Stomach (tissue), 9 donors: ENCODE measurements around the gene CLIC5. TPM values are rescaled to one million over a fixed set of nuclear protein-coding genes. Genes with fewer than 3 reads are reported as not detected.

ENCODE experiments used
- DNase-seq, 2 donors: peaks; one replicate each; pipeline versions ENCODE4 v3.0.0 to v3.0.0-alpha.2; 2013 to 2019
- H3K27ac ChIP-seq, 5 donors: fragments of 200-600 bp in 4 of 5; sonication (generic) in 4 of 5; one replicate each; pipeline ENCODE4 v1.5.1; 2013 to 2019; ENCODE audit warnings: mild to moderate bottlenecking in 1 of 5, moderate library complexity in 1 of 5
- H3K27me3 ChIP-seq, 3 donors: fragments of 200-600 bp; sonication (generic); one replicate each; pipeline ENCODE4 v1.5.1; 2017 to 2019; ENCODE audit warnings: mixed run types in 1 of 3
- H3K36me3 ChIP-seq, 4 donors: fragments of 200-600 bp; sonication (generic); 1 replicate in 3 of 4; 2 replicates in 1 of 4; pipeline ENCODE4 v1.5.1; 2016 to 2019
- H3K4me1 ChIP-seq, 4 donors: fragments of 200-600 bp; sonication (generic); one replicate each; pipeline ENCODE4 v1.5.1; 2016 to 2019
- H3K4me3 ChIP-seq, 4 donors: fragments of 200-600 bp; sonication (generic) in 3 of 4; one replicate each; pipeline ENCODE4 v1.5.1; 2016 to 2019; ENCODE audit warnings: mild to moderate bottlenecking in 1 of 4
- H3K9me3 ChIP-seq, 4 donors: fragments of 200-600 bp; sonication (generic); one replicate each; pipeline ENCODE4 v1.5.1; 2016 to 2019
- CTCF ChIP-seq, 7 experiments: fragments of 450-650 bp in 4 of 7; fragments of 200-600 bp in 3 of 7; sonication (generic) in 3 of 7; IDR thresholded peaks; one replicate each; pipeline ENCODE4 v1.5.1; 2016 to 2019; ENCODE audit warnings: antibody characterized with exemption in 7 of 7, control low read depth in 2 of 7, mild to moderate bottlenecking in 1 of 7
- EP300 ChIP-seq: sonication (generic); formaldehyde crosslinking; IDR thresholded peaks from one replicate; pipeline ENCODE4 v1.6.1; 2017; ENCODE audit warnings: antibody characterized with exemption
- POLR2A ChIP-seq, 4 donors: fragments of 450-650 bp; IDR thresholded peaks; one replicate each; pipeline ENCODE4 v1.6.1; 2016; ENCODE audit warnings: antibody characterized with exemption in 4 of 4, control low read depth in 2 of 4, mild to moderate bottlenecking in 1 of 4, moderate library complexity in 1 of 4
- POLR2AphosphoS5 ChIP-seq, 3 donors: sonication (generic); formaldehyde crosslinking; IDR thresholded peaks; one replicate each; pipeline ENCODE4 v1.6.1; 2016; ENCODE audit warnings: antibody characterized with exemption in 3 of 3
- WGBS, 5 donors: extraction: QIAGEN DNeasy Blood & Tissue Kit in 3 of 5; methylation state at CpG; one replicate each; pipeline versions ENCODE4 v1.1.5 to v1.1.7; 2013 to 2018; 5-methylcytosine and 5-hydroxymethylcytosine counted together
- intact Hi-C: fragments of 100-400 bp; cut with DNase I; formaldehyde crosslinking; loops from one replicate; pipeline ENCODE4 v1.15.1; 2023; ENCODE audit warnings: low total_unique reads
- polyA plus RNA-seq, 3 donors: library from polyadenylated mRNA; stranded (reverse); fragments of 200-250 nt; gene quantifications; one replicate each; pipeline ENCODE4 v1.2.3, GENCODE V29; 2013
- total RNA-seq, 5 donors: library from RNA; depleted of rRNA; stranded (reverse); fragments of >200 nt; gene quantifications; one replicate each; pipeline versions ENCODE4 v1.1.0 to v1.2.3, GENCODE V29; 2014 to 2016
- donor health status: healthy with polysubstance abuse.
- donor health status: Bipolar disorder and iron deficiency.
- donor health status: healthy.

The CLIC5 gene
- total and polyA plus RNA-seq, 8 donors, result 0.19 to 30.4 (median 2.0) TPM; not detected in 1

DNA sequence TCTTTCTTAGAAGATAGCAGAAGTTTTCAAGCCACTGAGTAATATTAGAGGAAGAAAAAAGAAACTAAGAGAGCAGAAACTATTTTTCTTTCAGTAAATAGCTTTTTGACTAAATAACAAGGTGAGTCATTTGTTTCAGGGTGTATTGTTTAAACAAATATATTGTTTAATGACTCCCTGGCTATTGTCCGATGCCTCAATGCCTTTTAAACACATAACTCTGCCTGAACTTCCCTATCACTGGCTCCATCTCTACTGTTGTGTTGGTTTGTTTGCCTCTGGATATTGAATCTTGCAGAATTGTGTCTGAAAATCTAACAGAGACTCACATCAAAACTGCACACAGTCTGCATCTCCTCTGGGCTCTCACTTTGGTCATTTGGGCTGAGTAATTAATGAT lies 19.6 kb upstream of the CLIC5 start:
- Histone ChIP-seq H3K36me3 (no peaks in the 10 kb centered on the region), H3K4me1 (no peaks in the 10 kb centered on the region), H3K27ac (no peak overlapping the region), H3K27me3 (no peaks in the 10 kb centered on the region), H3K4me3 (no peak overlapping the region), H3K9me3 (no peaks in the 10 kb centered on the region)
- 46 to 60% (median 50%) methylated on average over 1 of the region's 1 CpG for WGBS, 5 donors
- no peak for DNase-seq
- no peak for TF ChIP-seq EP300
- no peak for TF ChIP-seq CTCF (IDR thresholded peaks at IDR 0.05)
- no peak for TF ChIP-seq POLR2AphosphoS5 (IDR thresholded peaks at IDR 0.05)
- TF ChIP-seq POLR2A (IDR thresholded peaks at IDR 0.05), result no peak
- intact Hi-C loops, result no loop called here

DNA sequence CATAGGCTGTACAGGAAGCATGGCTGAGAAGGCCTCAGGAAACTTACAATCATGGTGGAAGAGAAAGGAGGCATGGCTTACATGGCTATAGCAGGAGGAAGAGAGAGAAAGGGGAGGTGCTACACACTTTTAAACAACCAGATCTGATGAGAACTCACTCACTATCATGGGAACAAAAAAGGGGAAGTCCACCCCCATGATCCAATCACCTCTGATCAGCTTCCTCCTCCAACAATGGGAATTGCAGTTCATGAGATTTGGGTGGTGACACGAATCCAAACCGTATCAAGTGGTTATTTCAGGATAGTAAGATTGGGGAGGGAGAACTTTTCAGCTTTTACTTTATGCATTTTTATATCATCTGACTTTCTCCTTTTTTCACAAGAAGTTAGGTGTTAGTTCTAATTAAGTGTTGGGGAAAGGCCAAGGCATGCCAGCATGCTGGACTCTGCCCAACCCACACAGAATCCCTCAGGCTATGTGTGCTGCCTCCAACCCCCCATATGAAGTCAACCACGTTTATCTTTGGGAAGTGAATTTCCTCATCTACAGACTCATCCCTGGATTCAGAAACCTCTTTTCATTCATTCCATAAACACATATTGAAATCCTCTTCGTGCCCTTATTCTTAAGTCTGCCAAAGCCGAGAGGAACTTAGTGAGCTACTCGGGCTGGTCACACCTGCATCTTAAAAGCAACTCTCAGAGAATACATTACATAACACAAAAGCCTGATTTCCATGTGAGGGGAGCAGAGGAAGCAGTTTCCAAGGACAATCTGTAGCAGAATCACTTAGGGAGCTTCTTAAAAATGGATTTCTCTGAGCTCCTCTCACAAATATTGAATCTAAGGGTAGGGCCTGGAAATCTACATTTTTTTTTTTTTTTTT lies 16.7 kb upstream of the CLIC5 start:
- TF ChIP-seq CTCF (IDR thresholded peaks at IDR 0.05) (no peak), POLR2A (IDR thresholded peaks at IDR 0.05) (no peak), EP300 (no peak), POLR2AphosphoS5 (IDR thresholded peaks at IDR 0.05) (no peak)
- intact Hi-C loops, result no loop called here
- H3K27ac ChIP-seq, result no peak overlapping the region
- H3K4me3 ChIP-seq, result no peak overlapping the region
- H3K27me3 ChIP-seq, result no peaks in the 10 kb centered on the region
- WGBS, 5 donors, result 74 to 76% (median 74%) methylated on average over 6 of the region's 6 CpGs
- no peaks in the 10 kb centered on the region for H3K9me3 ChIP-seq
- H3K36me3 ChIP-seq, result no peaks in the 10 kb centered on the region
- no peaks in the 10 kb centered on the region for H3K4me1 ChIP-seq
- DNase-seq, result no peak

DNA sequence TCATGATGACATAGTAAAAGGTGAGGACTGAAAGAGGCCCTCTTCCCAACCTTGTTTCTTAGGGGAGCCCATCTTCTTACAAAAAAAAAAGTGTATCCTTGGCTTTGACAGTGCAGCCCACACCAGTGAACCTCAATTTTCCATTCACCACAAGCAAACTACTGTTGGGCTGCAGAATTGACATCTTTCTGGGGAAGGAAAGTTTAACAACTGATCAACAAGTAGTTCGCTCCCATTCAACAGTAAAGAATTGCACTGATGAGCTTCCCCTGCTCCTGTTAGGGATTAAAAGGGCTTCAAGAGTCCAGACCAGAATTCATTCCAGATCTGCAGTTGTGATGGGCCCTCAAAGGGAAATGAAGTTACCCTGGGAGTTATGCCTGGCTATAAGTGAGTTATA lies 13.9 kb upstream of the CLIC5 start:
- no peak for TF ChIP-seq EP300
- no peak for DNase-seq
- Histone ChIP-seq H3K4me3 (no peak overlapping the region), H3K9me3 (no peaks in the 10 kb centered on the region), H3K27ac (no peak overlapping the region), H3K4me1 (no peaks in the 10 kb centered on the region), H3K36me3 (no peaks in the 10 kb centered on the region), H3K27me3 (no peaks in the 10 kb centered on the region)
- intact Hi-C loops, result no loop called here
- 93 to 100% (median 100%) methylated on average over 1 of the region's 1 CpG for WGBS, 5 donors

DNA sequence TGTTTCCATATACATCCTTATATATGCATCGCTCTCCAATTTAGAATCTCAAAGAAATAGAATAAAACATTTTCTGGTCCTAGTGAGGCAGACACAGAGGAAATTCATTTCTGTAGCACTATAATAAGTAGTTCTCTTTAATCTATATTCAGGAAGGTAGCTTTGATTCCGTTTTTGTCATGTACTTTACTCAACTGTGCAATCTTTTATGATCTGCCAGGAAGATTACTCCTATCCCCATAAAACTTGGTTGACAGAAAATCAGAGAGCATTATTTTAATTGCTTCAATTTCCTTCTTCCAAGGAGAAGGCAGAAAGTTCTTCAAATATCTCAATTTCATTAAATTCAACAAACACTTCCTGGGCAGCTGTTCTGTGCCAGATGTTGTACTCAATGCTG lies 10.6 kb upstream of the CLIC5 start:
- H3K36me3 ChIP-seq, result no peaks in the 10 kb centered on the region
- intact Hi-C loops, result no loop called here
- no peak for DNase-seq
- no peak overlapping the region for H3K4me3 ChIP-seq
- TF ChIP-seq POLR2A (IDR thresholded peaks at IDR 0.05) (no peak), POLR2AphosphoS5 (IDR thresholded peaks at IDR 0.05) (no peak), CTCF (IDR thresholded peaks at IDR 0.05) (no peak), EP300 (no peak)
- no peaks in the 10 kb centered on the region for H3K9me3 ChIP-seq
- no peaks in the 10 kb centered on the region for H3K27me3 ChIP-seq
- no peaks in the 10 kb centered on the region for H3K4me1 ChIP-seq
- no peak overlapping the region for H3K27ac ChIP-seq
- WGBS, 5 donors, result 73 to 81% (median 77%) methylated on average over 2 of the region's 2 CpGs

DNA sequence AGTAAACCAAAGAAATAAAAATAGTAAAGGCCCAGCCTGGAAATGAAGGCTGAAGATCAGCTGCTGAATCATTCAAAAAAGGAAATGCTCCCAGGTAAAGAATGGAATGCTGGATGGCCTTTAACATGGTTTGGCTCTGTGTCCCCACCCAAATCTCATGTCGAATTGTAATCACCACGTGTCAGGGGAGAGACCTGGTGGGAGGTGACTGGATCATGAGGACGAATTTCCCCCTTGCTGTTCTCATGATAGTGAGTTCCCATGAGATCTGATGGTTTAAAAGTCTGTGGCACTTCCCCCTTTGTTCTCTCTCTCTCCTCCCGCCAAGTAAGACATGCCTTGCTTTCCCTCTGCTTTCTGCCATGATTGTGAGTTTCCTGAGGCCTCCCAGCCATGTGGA lies 9.9 kb upstream of the CLIC5 start:
- Histone ChIP-seq H3K27me3 (no peaks in the 10 kb centered on the region), H3K27ac (no peak overlapping the region), H3K9me3 (no peaks in the 10 kb centered on the region), H3K36me3 (no peaks in the 10 kb centered on the region), H3K4me1 (no peaks in the 10 kb centered on the region), H3K4me3 (no peak overlapping the region)
- 66 to 84% (median 78%) methylated on average over 4 of the region's 4 CpGs for WGBS, 5 donors
- no peak for DNase-seq
- TF ChIP-seq POLR2A (IDR thresholded peaks at IDR 0.05) (no peak), CTCF (IDR thresholded peaks at IDR 0.05) (no peak), EP300 (no peak), POLR2AphosphoS5 (IDR thresholded peaks at IDR 0.05) (no peak)
- intact Hi-C loops, result no loop called here
